Astrocyte of the cerebellum (primary cell): Measurements from ENCODE around the gene TOPBP1.

ENCODE experiments used
- DNase-seq: peaks from one replicate; pipeline ENCODE4 v3.0.0-alpha.2; 2011; ENCODE audit warnings: low read depth
- H3K4me3 ChIP-seq: 2 replicates; pipeline ENCODE4 v1.5.1; 2011; ENCODE audit warnings: mild to moderate bottlenecking, low read depth, low read length, moderate library complexity
- in situ Hi-C: cut with HindIII; loops from 2 replicates; pipeline ENCODE4 v1.10.0; 2017; ENCODE audit warnings: low sequenced_read_pairs
- TF ChIP-seq, protein P1 (sequence below): IDR thresholded peaks from 2 replicates; pipeline ENCODE4 v1.5.1; 2012; ENCODE audit warnings: low read length, low read depth, moderate library complexity, mild to moderate bottlenecking; ENCODE audit errors: missing control alignments

Gene TOPBP1

DNA sequence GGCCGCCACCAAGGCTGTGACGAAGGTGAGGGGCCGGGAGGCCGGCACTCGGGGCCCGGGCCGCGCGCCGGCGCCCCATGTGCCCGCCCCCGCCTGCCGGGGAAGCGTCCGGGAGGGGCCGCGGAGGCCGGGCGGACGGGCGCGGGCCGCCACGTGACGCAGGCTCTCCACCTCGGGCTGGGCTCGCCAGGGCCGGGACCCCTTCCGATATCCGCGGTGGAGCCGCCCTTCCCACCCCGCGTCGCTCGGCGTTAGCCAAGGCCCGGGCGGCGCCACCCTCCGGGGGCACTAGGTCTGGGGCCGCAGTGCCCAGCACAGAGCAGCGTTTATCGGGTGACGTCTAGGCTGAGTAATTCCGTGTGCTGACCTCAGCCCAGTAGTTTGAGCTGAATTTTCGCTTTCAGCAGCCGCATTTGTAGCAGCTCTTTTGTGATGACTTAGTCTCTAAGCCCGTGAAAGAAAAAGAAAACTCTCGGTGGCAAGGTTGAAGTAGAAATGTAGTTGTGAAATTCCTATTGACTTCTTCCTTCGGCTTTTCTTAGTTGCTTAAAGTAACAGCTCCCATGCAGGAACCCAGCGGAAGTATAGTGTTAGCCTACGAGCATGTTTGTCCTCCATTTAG lies 87.4 kb downstream of the TOPBP1 start:
- DNase-seq, result no peak
- in situ Hi-C loops, result no loop called here
- TF ChIP-seq, protein P1, sequence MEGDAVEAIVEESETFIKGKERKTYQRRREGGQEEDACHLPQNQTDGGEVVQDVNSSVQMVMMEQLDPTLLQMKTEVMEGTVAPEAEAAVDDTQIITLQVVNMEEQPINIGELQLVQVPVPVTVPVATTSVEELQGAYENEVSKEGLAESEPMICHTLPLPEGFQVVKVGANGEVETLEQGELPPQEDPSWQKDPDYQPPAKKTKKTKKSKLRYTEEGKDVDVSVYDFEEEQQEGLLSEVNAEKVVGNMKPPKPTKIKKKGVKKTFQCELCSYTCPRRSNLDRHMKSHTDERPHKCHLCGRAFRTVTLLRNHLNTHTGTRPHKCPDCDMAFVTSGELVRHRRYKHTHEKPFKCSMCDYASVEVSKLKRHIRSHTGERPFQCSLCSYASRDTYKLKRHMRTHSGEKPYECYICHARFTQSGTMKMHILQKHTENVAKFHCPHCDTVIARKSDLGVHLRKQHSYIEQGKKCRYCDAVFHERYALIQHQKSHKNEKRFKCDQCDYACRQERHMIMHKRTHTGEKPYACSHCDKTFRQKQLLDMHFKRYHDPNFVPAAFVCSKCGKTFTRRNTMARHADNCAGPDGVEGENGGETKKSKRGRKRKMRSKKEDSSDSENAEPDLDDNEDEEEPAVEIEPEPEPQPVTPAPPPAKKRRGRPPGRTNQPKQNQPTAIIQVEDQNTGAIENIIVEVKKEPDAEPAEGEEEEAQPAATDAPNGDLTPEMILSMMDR, result no peak
- peak overlapping the region; percentile 88 for H3K4me3 ChIP-seq

DNA sequence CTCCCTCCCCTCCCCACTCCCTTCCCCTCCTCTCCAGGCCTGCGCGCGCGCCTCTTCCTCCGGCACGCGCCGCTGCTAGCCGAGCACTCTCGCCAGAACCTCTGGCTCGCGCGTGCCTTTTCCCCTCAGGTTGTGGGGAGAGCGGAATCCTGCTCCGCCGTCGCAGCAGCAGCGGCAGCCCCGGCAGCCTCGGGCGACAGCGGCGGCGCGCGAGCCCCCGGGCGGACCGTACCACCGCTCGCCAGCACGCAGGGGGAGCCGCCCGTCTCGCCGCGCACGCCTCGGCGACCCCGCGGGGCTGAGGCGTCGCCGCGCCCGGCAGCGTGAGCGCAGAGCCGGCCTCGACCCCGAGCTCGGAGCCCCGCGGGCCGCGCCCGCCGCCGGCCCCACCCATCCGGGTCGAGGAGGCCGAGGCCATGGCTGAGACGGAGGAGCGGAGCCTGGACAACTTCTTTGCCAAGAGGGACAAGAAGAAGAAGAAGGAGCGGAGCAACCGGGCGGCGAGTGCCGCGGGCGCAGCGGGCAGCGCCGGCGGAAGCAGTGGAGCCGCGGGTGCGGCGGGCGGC lies 88.0 kb downstream of the TOPBP1 start, which contains the start of gene CDV3:
Gene CDV3 (plus strand): TSS at position 58 of the 566 bp plus-strand sequence. CDS start 359 bp downstream, at position 417.
- peak within 1 kb of the TSS; percentile 88 for H3K4me3 ChIP-seq
- TF ChIP-seq, protein P1, result no peak
- in situ Hi-C loops, result no loop called here
- DNase-seq, result no peak

DNA sequence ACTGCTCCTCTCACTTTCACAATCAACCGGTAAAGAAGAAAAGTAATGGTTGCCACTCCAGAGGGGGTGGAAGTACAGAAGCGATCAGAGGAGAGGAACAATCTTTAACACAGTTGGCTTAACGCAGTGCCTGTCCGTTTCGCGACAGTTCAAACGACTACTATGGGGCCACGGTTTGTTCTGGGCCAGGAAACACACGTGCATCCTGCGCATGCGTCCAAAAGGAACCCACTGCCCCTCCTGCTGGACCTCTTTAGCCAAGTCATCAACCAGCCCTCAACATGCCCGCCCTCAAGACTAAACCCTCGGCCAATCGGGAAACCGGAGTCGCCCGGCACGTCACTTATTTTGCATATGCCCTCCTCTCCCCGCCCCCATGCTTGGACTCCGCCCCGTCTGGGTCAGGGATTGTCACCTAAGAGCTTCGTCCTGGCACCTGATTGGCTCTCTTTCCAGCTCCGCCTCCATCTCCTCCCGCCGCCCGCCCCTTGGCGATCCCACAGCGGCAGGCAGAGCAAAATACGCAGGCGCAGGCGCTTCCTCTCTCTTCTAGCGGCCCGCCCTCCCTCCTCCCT lies 88.6 kb downstream of the TOPBP1 start:
- peak; percentile 100 for DNase-seq
- H3K4me3 ChIP-seq, result peak overlapping the region; percentile 88
- in situ Hi-C loops, result no loop called here
- TF ChIP-seq, protein P1, result peak; percentile 18

DNA sequence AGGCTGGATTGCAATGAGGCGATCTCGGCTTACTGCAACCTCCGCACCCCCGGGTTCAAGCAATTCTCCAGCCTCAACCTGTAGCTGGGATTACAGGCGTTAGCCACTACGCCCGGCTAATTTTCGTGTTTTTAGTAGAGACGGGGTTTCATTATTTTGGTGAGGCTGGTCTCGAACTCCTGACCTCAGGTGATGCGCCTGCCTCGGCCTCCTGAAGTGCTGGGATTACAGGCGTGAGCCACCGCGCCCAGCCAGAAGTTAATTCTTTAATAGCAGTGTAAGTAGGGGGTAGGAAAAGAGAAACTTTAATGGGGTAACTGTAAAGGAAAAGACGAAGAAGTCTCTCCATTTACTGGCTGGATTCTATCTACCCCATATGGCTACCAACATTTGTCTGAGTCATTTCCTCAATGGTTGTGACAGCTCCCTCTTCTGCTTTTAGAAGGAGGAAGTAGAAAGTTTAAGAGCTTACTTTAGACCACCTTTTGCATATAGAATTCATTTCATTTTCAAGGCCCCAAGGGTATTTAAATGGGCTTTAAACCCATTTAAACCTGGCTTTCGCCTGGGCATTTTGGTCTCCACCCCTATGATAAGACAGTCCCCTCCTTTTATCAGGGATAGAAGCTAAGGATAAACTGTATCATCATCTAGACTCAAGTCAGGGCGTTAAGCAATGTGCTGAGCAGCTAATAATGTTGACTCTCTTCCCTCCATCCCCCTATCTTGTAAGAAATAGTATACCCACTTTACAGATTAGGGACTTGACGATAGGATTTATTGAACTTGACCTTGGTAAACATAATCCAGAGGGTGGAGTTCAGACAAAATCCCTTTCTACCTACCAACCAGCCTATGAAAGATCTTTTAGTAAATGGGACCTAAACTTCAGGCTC lies 89.3 kb downstream of the TOPBP1 start:
- DNase-seq, result no peak
- peak overlapping the region; percentile 2 for H3K4me3 ChIP-seq
- in situ Hi-C loops, result no loop called here
- TF ChIP-seq, protein P1, result no peak

DNA sequence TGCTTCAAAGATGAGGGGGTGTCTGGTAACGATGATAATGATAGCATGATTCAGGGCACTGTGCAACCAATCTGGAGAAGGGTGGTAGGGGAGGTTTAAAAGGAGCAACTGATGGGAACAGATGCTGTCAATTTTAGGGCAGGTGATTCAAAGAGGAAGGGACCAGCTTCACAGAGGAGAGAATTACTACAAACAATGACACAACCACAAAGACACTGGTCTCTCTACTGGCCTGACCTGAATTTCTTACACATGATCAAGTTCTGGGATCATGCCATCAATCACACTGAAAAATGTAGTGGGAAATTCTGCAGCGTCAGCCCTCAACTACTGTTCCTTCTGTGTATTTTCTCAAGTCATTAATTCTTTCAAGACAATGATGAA lies 90.8 kb downstream of the TOPBP1 start:
- TF ChIP-seq, protein P1, result no peak
- no peak for DNase-seq
- in situ Hi-C loops, result no loop called here
- no peak overlapping the region for H3K4me3 ChIP-seq

DNA sequence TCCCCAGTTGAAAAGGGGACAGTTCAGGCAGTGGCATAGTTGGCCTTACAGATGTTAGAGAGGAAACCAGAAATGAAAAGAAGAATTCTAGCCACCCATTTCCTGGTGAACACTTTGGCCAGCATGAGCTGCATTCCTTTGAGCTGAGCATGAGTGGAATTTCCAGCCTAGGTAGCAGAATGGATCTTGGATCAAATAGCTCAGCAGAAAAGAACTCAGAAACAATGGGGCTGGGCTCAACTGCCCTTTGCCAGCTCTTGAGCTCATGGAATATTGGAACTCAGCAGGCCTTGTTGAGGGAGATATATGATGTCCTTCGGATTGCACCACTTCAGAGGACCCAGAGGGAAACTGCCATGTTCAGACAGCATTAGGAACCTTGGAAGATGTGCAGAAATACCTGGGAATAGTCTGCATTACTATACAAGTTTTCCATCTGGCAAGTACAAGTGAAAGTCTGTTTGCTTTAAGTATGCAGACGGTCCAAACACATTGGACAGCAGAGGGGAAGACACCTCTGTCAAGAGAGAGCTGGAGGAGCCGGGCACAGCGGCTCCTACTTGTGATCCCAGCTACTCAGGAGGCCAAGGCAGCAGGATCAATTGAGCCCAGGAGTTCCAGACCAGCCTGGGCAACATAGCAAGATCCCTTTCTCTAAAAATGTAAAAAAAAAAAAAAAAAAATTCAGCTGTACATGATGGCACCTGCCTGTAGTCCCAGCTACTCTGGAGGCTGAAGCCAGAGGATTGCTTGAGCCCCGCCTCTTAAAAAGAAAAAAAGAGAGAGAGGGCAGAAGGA lies 91.4 kb downstream of the TOPBP1 start:
- H3K4me3 ChIP-seq, result no peak overlapping the region
- peak; percentile 86 for DNase-seq
- TF ChIP-seq, protein P1, result no peak
- in situ Hi-C loops, result no loop called here
